ENCODE results near the gene TCOF1. TPM values are rescaled to one million over a fixed set of nuclear protein-coding genes. Genes with fewer than 3 reads are reported as not detected.

Gene TCOF1
- total and polyA plus RNA-seq, 2 of the 8 experiments (the other 6 are each of a cell fraction or from before 2014, with no cell fraction given): 35.9 to 170 TPM

DNA sequence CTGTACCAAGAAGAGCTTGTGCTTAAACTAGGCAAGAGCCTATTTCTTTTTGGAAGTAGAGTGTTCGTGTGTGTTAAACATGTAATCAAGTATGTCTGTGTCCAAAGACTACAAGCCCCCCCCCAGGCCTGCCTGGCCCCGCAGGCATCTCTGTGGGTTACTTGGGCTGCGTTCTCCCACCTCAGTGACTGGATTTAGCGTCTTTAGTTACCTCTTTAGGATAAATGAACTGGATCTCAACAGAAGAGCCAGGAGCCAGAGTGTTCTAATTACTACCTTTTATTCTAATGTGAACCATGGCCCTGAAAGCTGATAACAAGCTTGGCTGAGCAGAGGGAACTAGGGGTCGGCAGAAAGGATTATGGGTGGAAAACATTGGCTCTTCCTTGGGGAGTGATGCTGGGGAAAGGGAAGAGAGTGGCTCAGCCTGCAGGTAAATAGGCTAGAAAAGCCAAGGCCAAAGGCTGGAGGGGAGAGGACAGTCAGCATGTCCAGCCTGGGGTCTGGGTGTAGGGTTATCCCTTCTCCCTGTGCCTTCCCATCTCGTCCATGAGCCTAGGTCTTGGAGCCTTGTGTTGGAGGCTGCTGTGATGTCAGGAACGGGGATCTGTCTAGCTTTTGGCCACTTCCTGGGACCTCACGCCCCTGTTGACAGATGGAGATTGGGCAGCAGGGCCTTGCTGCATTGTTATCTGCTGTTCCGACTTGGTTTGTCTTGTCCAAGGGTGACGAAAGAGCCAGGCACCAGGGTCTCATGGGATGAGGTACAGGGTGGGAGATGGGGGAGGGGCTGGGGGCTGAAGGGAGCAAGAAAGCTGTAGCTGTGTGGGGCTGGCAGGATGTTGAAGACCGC lies 44.1 kb downstream of the TCOF1 start:
- H3K79me2 ChIP-seq (ENCODE audit: control insufficient read depth in 1 of 2, insufficient read depth in 2 of 2, low read length in 2 of 2): no peaks in the 10 kb centered on the region
- H4K5ac ChIP-seq (ENCODE audit: insufficient read length, low read depth, low read length): no peak overlapping the region
- DNase-seq (ENCODE audit: low read depth in 1 of 2, low spot score in 2 of 2): no peak
- no peak overlapping the region for H2BK20ac ChIP-seq (ENCODE audit: low read length)
- POLR2A ChIA-PET (ENCODE audit: partially characterized antibody): interaction anchor here (0.7 to 19.1 kb wide), 14 partner anchors 9 to 263 kb away, joined by 3 to 455 read pairs (median 7); partner anchors contain the start of genes CD74, RPS14 and TCOF1
- no peaks in the 10 kb centered on the region for H3K27me3 ChIP-seq (replicated peaks in 1 of 4; ENCODE audit: control insufficient read depth in 3 of 4, extremely low read depth in 1 of 4, insufficient read depth in 3 of 4, low read length in 3 of 4)
- H2BK12ac ChIP-seq (ENCODE audit: low read depth, low read length): no peak overlapping the region
- no peak overlapping the region for H3K56ac ChIP-seq (replicated peaks; ENCODE audit: insufficient read length, low read depth, low read length)
- H2AK5ac ChIP-seq (ENCODE audit: low read depth, low read length): no peak overlapping the region
- H3K79me1 ChIP-seq (ENCODE audit: low read depth, low read length): no peaks in the 10 kb centered on the region
- no peaks in the 10 kb centered on the region for H3K9me3 ChIP-seq (ENCODE audit: insufficient read depth in 2 of 2, low read depth in 1 of 2, low read length in 1 of 2)
- no peak overlapping the region for H4K8ac ChIP-seq (ENCODE audit: extremely low read depth, insufficient read depth, low read length)
- H3K4ac ChIP-seq (replicated peaks; ENCODE audit: insufficient read length, low read depth, low read length): no peak overlapping the region
- H3K4me1 ChIP-seq (replicated peaks in 1 of 4; ENCODE audit: control insufficient read depth in 3 of 4, insufficient read depth in 4 of 4, low read length in 3 of 4): no peaks in the 10 kb centered on the region
- no peak overlapping the region for H4K91ac ChIP-seq (replicated peaks; ENCODE audit: insufficient read length, low read length)
- H3K23ac ChIP-seq (ENCODE audit: insufficient read length): no peak overlapping the region
- no peak overlapping the region for H3K4me2 ChIP-seq (ENCODE audit: insufficient read depth in 1 of 2, low read depth in 2 of 2, low read length in 2 of 2)
- H2BK15ac ChIP-seq (ENCODE audit: low read length): no peak overlapping the region
- no peak overlapping the region for H2BK5ac ChIP-seq (ENCODE audit: low read depth, low read length)
- H3K14ac ChIP-seq (ENCODE audit: insufficient read length): no peak overlapping the region
- CTCF ChIA-PET (ENCODE audit: partially characterized antibody): interaction anchor here (1.2 to 16.9 kb wide), 4 partner anchors 10 to 48 kb away, joined by 3 to 274 read pairs (median 144); partner anchors contain the start of genes CD74 and RPS14
- no peak overlapping the region for H3K18ac ChIP-seq (ENCODE audit: extremely low read depth, low read length)
- no peak overlapping the region for H2BK120ac ChIP-seq (replicated peaks; ENCODE audit: low read depth, low read length)
- H4K20me1 ChIP-seq (replicated peaks in 1 of 2; ENCODE audit: control insufficient read depth in 1 of 2, insufficient read depth in 2 of 2, low read length in 2 of 2): peaks cover 6 to 11% of the 10 kb centered on the region in 2 experiments
- FAIRE-seq: no peak
- no peaks in the 10 kb centered on the region for H3K23me2 ChIP-seq (ENCODE audit: low read depth, low read length)
- 88% methylated on average over 11 of the region's 11 CpGs; no CpG with 5 or more reads in 1 of the 2 experiments for WGBS, 2 experiments (ENCODE audit: extremely low coverage in 1 of 2, insufficient coverage in 1 of 2, insufficient read length in 1 of 2, insufficient replicate concordance in 2 of 2, low coverage in 1 of 2, low lambda C conversion rate in 2 of 2, missing lambda C conversion rate in 1 of 2)
- H3K27ac ChIP-seq (ENCODE audit: low read depth, low read length): no peak overlapping the region
- H3K4me3 ChIP-seq (ENCODE audit: extremely low read depth in 1 of 4, insufficient read depth in 2 of 4, low read depth in 3 of 4, low read length in 4 of 4): no peak overlapping the region
- no peak for TF ChIP-seq ASH2L (IDR thresholded peaks at IDR 0.05; ENCODE audit: low read length)
- TF ChIP-seq POLR2AphosphoS5 (IDR thresholded peaks at IDR 0.05; ENCODE audit: low read depth, low read length): peak; percentile 30
- peak overlapping the region in 1 of 4 experiments; percentile 37; a peak in 2 of 7 replicates for H3K9ac ChIP-seq (replicated peaks in 1 of 4; ENCODE audit: extremely low read depth in 1 of 4, low read depth in 3 of 4, low read length in 3 of 4)
- no peak overlapping the region for H2AFZ ChIP-seq (ENCODE audit: low read length)
- H3K36me3 ChIP-seq (ENCODE audit: control insufficient read depth in 2 of 4, insufficient read depth in 4 of 4, low read length in 3 of 4): peaks cover 21 to 59% (median 41%) of the 10 kb centered on the region in 4 experiments
